Measurements from ENCODE around the gene AP1S2.

DNA sequence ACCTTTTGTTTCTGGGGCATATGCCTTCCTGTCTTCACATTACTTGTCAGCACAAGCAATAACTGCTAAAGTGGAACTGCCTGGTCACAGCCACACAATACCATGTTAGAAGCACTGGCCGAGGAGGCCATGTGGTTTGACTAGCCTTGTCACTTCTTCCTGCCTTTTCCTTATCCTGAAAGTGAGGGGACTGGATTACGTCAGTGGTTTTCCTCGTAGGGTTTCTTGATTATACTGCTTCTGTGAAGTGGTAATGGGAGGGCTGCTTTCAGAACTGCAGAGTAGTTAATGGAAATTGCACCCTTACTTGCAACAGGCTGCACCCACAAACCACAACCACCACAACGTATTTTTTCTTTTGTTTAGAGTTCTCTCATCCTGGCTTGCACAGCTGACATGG is 37.7 kb downstream of the AP1S2 start:
- TF ChIP-seq POLR2A (IDR thresholded peaks at IDR 0.05): no peak
- TF ChIP-seq, protein P1, sequence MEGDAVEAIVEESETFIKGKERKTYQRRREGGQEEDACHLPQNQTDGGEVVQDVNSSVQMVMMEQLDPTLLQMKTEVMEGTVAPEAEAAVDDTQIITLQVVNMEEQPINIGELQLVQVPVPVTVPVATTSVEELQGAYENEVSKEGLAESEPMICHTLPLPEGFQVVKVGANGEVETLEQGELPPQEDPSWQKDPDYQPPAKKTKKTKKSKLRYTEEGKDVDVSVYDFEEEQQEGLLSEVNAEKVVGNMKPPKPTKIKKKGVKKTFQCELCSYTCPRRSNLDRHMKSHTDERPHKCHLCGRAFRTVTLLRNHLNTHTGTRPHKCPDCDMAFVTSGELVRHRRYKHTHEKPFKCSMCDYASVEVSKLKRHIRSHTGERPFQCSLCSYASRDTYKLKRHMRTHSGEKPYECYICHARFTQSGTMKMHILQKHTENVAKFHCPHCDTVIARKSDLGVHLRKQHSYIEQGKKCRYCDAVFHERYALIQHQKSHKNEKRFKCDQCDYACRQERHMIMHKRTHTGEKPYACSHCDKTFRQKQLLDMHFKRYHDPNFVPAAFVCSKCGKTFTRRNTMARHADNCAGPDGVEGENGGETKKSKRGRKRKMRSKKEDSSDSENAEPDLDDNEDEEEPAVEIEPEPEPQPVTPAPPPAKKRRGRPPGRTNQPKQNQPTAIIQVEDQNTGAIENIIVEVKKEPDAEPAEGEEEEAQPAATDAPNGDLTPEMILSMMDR (IDR thresholded peaks at IDR 0.05): no peak

Measured in suprapubic skin (tissue), 3 donors.